HL-60 (cell line): ENCODE measurements around the gene AKTIP.

Experiments
- DNase-seq, 2 experiments: peaks; one replicate each; pipeline ENCODE4 v3.0.0-alpha.2; 2010 to 2020; ENCODE audit warnings: low read depth in 1 of 2, low spot score in 1 of 2
- H3K27ac ChIP-seq: fragments of 250-450 bp; sonication (Bioruptor Pico); replicated peaks from 2 replicates; pipeline ENCODE4 v1.5.1; 2020; ENCODE audit warnings: mild to moderate bottlenecking, moderate library complexity
- H3K27me3 ChIP-seq: fragments of 250-450 bp; sonication (Bioruptor Pico); 2 replicates; pipeline ENCODE4 v1.5.1; 2021; ENCODE audit warnings: mild to moderate bottlenecking, moderate library complexity; ENCODE audit not compliant: insufficient read depth, poor library complexity, severe bottlenecking
- H3K4me3 ChIP-seq: replicated peaks from 2 replicates; pipeline ENCODE4 v1.5.1; 2011; ENCODE audit warnings: mild to moderate bottlenecking, control low read depth, low read length; ENCODE audit not compliant: insufficient read depth
- GABPA ChIP-seq: IDR thresholded peaks from 2 replicates; pipeline ENCODE4 v1.6.1; 2012; ENCODE audit warnings: low read depth
- POLR2AphosphoS5 ChIP-seq: IDR thresholded peaks from 2 replicates; pipeline ENCODE4 v1.6.1; 2012; ENCODE audit warnings: low read depth
- SPI1 ChIP-seq: IDR thresholded peaks from 2 replicates; pipeline ENCODE4 v1.6.1; 2012; ENCODE audit warnings: low read depth, mild to moderate bottlenecking, borderline replicate concordance
- TF ChIP-seq, protein P1 (sequence below): IDR thresholded peaks from 2 replicates; pipeline ENCODE4 v1.6.1; 2012; ENCODE audit warnings: low read depth; ENCODE audit not compliant: insufficient replicate concordance
- TF ChIP-seq, protein P2 (sequence below): IDR thresholded peaks from one replicate; pipeline ENCODE4 v1.5.1; 2011; ENCODE audit warnings: low read length, control low read depth, inconsistent platforms; ENCODE audit not compliant: insufficient read depth

The AKTIP gene

DNA sequence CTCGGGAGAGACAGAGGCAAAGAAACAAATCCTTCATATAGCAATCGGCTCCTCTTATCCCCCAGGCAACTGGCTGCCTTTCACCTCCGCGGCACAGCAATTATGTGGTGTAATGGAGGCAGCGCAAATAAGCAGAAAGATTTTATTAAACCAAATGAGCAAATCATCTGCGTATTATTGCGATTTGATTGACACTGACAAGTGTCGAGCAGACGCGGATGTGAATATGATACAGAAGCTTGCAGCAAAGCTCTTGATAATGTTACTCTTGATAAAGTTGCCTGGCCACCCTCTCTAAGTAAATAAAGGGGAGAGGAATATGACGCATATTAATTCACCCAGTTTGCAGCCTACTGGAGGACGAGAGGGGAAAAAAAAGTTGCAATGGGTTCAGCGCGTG lies 26.5 kb upstream of the AKTIP start:
- Histone ChIP-seq H3K4me3 (no peak overlapping the region), H3K27me3 (no peaks in the 10 kb centered on the region), H3K27ac (no peak overlapping the region)
- DNase-seq, result no peak
- no peak for TF ChIP-seq SPI1
- TF ChIP-seq, protein P1, sequence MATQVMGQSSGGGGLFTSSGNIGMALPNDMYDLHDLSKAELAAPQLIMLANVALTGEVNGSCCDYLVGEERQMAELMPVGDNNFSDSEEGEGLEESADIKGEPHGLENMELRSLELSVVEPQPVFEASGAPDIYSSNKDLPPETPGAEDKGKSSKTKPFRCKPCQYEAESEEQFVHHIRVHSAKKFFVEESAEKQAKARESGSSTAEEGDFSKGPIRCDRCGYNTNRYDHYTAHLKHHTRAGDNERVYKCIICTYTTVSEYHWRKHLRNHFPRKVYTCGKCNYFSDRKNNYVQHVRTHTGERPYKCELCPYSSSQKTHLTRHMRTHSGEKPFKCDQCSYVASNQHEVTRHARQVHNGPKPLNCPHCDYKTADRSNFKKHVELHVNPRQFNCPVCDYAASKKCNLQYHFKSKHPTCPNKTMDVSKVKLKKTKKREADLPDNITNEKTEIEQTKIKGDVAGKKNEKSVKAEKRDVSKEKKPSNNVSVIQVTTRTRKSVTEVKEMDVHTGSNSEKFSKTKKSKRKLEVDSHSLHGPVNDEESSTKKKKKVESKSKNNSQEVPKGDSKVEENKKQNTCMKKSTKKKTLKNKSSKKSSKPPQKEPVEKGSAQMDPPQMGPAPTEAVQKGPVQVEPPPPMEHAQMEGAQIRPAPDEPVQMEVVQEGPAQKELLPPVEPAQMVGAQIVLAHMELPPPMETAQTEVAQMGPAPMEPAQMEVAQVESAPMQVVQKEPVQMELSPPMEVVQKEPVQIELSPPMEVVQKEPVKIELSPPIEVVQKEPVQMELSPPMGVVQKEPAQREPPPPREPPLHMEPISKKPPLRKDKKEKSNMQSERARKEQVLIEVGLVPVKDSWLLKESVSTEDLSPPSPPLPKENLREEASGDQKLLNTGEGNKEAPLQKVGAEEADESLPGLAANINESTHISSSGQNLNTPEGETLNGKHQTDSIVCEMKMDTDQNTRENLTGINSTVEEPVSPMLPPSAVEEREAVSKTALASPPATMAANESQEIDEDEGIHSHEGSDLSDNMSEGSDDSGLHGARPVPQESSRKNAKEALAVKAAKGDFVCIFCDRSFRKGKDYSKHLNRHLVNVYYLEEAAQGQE, result no peak
- TF ChIP-seq POLR2AphosphoS5, result no peak
- TF ChIP-seq GABPA, result no peak
- TF ChIP-seq, protein P2, sequence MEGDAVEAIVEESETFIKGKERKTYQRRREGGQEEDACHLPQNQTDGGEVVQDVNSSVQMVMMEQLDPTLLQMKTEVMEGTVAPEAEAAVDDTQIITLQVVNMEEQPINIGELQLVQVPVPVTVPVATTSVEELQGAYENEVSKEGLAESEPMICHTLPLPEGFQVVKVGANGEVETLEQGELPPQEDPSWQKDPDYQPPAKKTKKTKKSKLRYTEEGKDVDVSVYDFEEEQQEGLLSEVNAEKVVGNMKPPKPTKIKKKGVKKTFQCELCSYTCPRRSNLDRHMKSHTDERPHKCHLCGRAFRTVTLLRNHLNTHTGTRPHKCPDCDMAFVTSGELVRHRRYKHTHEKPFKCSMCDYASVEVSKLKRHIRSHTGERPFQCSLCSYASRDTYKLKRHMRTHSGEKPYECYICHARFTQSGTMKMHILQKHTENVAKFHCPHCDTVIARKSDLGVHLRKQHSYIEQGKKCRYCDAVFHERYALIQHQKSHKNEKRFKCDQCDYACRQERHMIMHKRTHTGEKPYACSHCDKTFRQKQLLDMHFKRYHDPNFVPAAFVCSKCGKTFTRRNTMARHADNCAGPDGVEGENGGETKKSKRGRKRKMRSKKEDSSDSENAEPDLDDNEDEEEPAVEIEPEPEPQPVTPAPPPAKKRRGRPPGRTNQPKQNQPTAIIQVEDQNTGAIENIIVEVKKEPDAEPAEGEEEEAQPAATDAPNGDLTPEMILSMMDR, result no peak

DNA sequence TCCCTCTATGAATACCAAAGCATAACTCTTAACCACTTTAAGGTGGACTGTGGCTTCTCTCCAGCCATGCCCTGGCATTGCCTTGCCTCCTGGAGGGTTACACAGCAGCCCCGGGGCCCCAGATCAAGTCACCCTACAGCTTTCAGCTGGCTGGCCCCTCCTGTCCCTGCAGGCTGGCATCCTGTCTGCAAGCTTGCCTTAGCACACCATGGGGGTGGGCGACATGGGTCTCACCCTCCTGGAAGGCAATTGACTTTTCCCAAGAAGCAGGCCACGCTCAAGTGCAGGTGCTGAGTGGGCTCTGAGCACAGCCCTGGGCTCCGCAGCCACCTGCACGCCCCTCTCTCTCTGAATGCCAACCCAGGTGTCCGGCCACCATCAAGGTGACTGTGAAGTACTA lies 25.8 kb upstream of the AKTIP start:
- Histone ChIP-seq H3K4me3 (no peak overlapping the region), H3K27ac (no peak overlapping the region), H3K27me3 (no peaks in the 10 kb centered on the region)
- TF ChIP-seq, protein P1, result no peak
- no peak for TF ChIP-seq POLR2AphosphoS5
- DNase-seq, result no peak

DNA sequence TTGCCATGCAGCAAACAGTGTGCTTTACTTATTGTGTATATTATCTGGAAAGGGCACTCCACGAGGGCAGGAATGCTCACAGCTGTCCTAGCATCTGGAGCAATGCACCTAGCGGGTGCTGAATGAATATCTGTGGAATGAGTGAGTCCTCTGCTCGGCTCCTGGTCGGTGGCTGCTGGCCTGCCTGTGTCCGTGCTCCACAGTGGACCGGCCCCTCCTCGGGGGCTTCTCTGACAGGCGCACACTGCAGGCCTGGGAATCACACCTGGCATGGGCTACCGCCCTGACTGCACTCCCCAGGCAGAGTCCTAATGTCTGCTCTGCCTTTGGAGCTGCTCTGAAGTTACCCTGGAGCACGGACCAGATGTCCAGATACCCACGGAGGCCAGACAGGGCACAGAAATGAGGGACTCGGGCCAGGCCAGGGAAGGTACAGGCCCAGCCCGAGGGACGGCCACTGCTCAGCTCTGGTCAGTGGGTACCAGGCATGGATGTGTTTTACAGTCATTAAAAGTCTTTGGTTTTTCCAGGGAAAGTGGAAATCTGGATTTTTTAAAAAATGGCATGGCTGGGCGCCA lies 21.1 kb upstream of the AKTIP start:
- Histone ChIP-seq H3K4me3 (no peak overlapping the region), H3K27me3 (no peaks in the 10 kb centered on the region), H3K27ac (no peak overlapping the region)
- TF ChIP-seq POLR2AphosphoS5 (no peak), SPI1 (no peak), GABPA (no peak)
- TF ChIP-seq, protein P2, result no peak
- TF ChIP-seq, protein P1, result no peak
- DNase-seq, result no peak
